GM21528 (cell line): Measurements from ENCODE around the gene CD276.

Source experiments
- ATAC-seq: cut with Tn5 transposase; IDR thresholded peaks from one replicate; pipeline ENCODE4 v1.9.1; 2021; ENCODE audit warnings: mild to moderate bottlenecking, moderate library complexity; ENCODE audit not compliant: unreplicated experiment, low FRiP score

The CD276 gene

GRCh38 chr15:73758461-73758860 is 74.3 kb downstream of the CD276 start:
- ATAC-seq, result no peak

GRCh38 chr15:73760330-73761329 is 76.4 kb downstream of the CD276 start:
- ATAC-seq, result no peak

GRCh38 chr15:73763931-73764330 is 79.7 kb downstream of the CD276 start:
- ATAC-seq, result no peak
